Naive B cell (primary cell): ENCODE data around the gene SLC39A6. TPM values are rescaled to one million over a fixed set of nuclear protein-coding genes. Genes with fewer than 3 reads are reported as not detected.
"Not testable (repeated sequence)": the region's sequence is repeated elsewhere in the genome, so short reads cannot be mapped to it uniquely, and the experiment has no call there.

ENCODE experiments used
- ATAC-seq, 2 donors: fragments of 150-1000 bp; cut with Tn5 transposase; 2 replicates each; pipeline ENCODE4 v1.10.0; 2021; ENCODE audit warnings: low read depth in 2 of 2, mild to moderate bottlenecking in 2 of 2, moderate library complexity in 2 of 2
- DNase-seq: peaks from one replicate; pipeline ENCODE4 v3.0.0; 2022
- H3K27ac Mint-ChIP-seq, 6 donors: one replicate each; pipeline ENCODE4 v1.8.0; 2020 to 2022; ENCODE audit warnings: mild to moderate bottlenecking in 6 of 6, mixed read lengths in 6 of 6, moderate library complexity in 5 of 6, inconsistent platforms in 2 of 6
- H3K27me3 Mint-ChIP-seq, 3 donors: one replicate each; pipeline ENCODE4 v1.8.0; 2021 to 2022; ENCODE audit warnings: mixed read lengths in 3 of 3, mild to moderate bottlenecking in 1 of 3
- H3K36me3 Mint-ChIP-seq, 2 donors: one replicate each; pipeline ENCODE4 v1.8.0; 2020 to 2022; ENCODE audit warnings: mixed read lengths in 2 of 2, inconsistent platforms in 1 of 2, mild to moderate bottlenecking in 1 of 2
- H3K4me1 Mint-ChIP-seq, 3 donors: one replicate each; pipeline ENCODE4 v1.8.0; 2020 to 2022; ENCODE audit warnings: mixed read lengths in 3 of 3, inconsistent platforms in 1 of 3, mild to moderate bottlenecking in 1 of 3, moderate library complexity in 1 of 3
- H3K4me3 Mint-ChIP-seq, 8 donors: one replicate each; pipeline ENCODE4 v1.8.0; 2020 to 2022; ENCODE audit warnings: mild to moderate bottlenecking in 8 of 8, mixed read lengths in 8 of 8, moderate library complexity in 8 of 8, inconsistent platforms in 2 of 8
- H3K9me3 Mint-ChIP-seq, 7 donors: one replicate each; pipeline ENCODE4 v1.8.0; 2020 to 2022; ENCODE audit warnings: mixed read lengths in 7 of 7, mild to moderate bottlenecking in 5 of 7, inconsistent platforms in 2 of 7, moderate library complexity in 1 of 7
- polyA plus RNA-seq, 6 donors: library from polyadenylated mRNA; unstranded; fragments of 300-500 nt; fragmentation: Illumina TruSeq; gene quantifications; one replicate each; pipeline ENCODE4 v1.2.3, GENCODE V29; 2021; ENCODE audit warnings: low read depth in 6 of 6

SLC39A6 gene
- polyA plus RNA-seq, 6 donors from 2014 or later: 24.1 to 34.4 (median 32.0) TPM

DNA sequence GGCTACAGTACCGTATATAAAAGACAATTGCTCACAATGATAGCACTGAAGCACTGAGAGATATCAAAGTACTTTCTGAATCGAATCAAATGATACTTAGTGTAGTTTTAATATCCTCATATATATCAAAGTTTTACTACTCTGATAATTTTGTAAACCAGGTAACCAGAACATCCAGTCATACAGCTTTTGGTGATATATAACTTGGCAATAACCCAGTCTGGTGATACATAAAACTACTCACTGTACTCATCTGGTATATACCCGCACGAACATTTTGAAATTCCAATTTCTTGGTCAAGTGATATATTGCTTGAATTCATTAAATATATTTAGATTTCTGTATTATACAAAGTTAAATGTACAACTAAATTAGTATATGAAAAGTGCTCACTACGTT lies 20.5 kb downstream of the SLC39A6 start:
- no peak for ATAC-seq
- Mint-ChIP-seq H3K27ac (no peak overlapping the region), H3K27me3 (no peaks in the 10 kb centered on the region), H3K4me1 (no peaks in the 10 kb centered on the region), H3K4me3 (no peak overlapping the region), H3K36me3 (peaks cover 29 to 31% of the 10 kb centered on the region in 2 donors), H3K9me3 (no peaks in the 10 kb centered on the region)
- no peak for DNase-seq

DNA sequence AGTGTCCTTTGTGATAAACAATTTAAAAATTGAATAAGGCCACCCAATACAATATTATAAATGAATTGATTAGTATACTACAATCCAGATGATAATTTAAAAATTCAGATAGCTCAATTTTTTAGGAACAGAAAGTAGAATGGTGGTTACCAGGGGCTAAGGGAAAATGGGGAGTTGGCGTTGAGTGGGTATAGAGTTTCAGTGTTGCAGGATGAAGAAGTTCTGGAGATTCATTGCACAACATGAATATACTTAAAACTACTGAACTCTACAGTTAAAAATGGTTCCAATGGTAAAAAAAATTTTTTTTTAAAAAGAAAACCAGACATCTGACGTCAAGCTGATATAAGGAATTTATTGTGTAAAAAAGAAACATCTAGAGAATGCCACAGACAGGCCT lies 20.9 kb downstream of the SLC39A6 start:
- Mint-ChIP-seq H3K4me1 (no peaks in the 10 kb centered on the region), H3K4me3 (no peak overlapping the region), H3K27ac (no peak overlapping the region), H3K9me3 (peaks cover 0 to 2% (median 0%) of the 10 kb centered on the region in 7 donors), H3K36me3 (peaks cover 29 to 31% of the 10 kb centered on the region in 2 donors), H3K27me3 (no peaks in the 10 kb centered on the region)
- DNase-seq: no peak
- ATAC-seq: no peak

DNA sequence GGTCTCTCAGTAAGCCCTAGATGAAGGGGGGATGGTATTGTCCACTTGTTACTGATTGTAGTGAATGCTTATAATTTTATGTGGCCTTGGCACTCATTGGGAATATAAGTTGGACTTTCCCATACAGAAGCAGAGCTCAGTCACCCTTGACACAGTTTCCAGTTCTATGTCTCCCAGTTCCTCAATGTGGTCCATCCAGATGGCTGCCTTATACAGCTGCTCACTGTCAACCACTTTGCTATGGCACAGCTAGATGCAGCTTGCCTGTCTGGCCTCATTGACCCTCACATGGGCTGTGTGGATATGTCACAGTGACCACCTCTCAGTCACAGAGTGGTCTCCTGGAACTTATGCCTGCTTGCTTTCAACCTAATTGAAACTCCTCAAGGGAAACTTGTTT lies 21.7 kb downstream of the SLC39A6 start:
- no peaks in the 10 kb centered on the region for H3K27me3 Mint-ChIP-seq
- no peaks in the 10 kb centered on the region for H3K4me1 Mint-ChIP-seq

DNA sequence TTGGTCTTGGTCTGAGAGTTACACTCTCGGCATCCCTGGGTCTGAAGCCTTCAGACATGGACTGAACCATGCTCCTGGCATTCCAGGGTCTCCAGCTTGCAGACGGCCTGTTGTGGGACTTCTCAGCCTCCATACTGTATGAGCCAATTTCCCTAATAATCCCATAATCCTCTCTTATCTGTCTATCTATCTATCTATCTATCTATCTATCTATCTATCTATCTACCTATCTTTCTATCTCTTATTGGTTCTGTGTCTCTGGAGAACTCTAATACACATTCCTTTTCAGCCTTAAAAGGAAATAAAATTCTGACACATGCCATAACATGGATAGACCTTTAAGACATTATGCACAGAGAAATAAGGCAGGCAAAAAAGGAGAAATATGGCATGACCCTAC lies 24.4 kb downstream of the SLC39A6 start:
- H3K36me3 Mint-ChIP-seq: peaks cover 14 to 16% of the 10 kb centered on the region in 2 donors

More for the DNA sequence above, 21.7 kb downstream of the SLC39A6 start:
- Mint-ChIP-seq H3K36me3 (peaks cover 23 to 26% of the 10 kb centered on the region in 2 donors), H3K9me3 (peaks cover 0 to 9% (median 4%) of the 10 kb centered on the region in 7 donors), H3K27ac (no peak overlapping the region), H3K4me3 (no peak overlapping the region)
- ATAC-seq (no peak), DNase-seq (no peak)

DNA sequence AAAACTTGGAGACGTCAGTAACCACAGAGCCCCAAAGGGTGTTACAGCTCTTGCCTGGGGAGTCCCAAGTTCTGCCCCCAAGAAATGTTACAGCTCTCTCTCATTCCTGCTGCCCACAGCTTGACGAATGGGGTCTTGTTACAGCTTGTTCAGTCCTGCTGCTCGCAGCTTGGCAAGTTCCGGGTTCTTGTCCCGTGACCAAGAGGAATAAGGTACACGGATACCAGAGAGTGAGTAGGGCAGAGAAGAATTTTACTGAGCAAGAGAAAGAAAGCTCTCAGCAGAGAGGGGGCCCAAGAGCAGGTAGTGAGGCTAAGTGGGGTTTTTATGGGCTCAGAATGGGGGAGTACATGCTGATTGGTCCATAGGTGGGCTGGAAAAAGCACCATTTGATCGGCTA lies 27.2 kb downstream of the SLC39A6 start:
- H3K4me3 Mint-ChIP-seq: no peak overlapping the region
- H3K36me3 Mint-ChIP-seq: peaks cover 4 to 8% of the 10 kb centered on the region in 2 donors
- no peak for DNase-seq
- no peak overlapping the region for H3K27ac Mint-ChIP-seq
- no peaks in the 10 kb centered on the region for H3K4me1 Mint-ChIP-seq
- peaks cover 0 to 13% (median 8%) of the 10 kb centered on the region in 3 donors for H3K27me3 Mint-ChIP-seq
- H3K9me3 Mint-ChIP-seq: peaks cover 0 to 20% (median 6%) of the 10 kb centered on the region in 7 donors
- ATAC-seq: no peak

More for the DNA sequence above, 24.4 kb downstream of the SLC39A6 start:
- ATAC-seq (no peak), DNase-seq (no peak)
- peaks cover 0 to 20% (median 6%) of the 10 kb centered on the region in 7 donors for H3K9me3 Mint-ChIP-seq
- H3K27ac Mint-ChIP-seq: peak overlapping the region in 1 of 6 donors; percentile 41
- H3K4me3 Mint-ChIP-seq: no peak overlapping the region
- H3K27me3 Mint-ChIP-seq: peaks cover 0 to 9% (median 8%) of the 10 kb centered on the region in 3 donors
- no peaks in the 10 kb centered on the region for H3K4me1 Mint-ChIP-seq

DNA sequence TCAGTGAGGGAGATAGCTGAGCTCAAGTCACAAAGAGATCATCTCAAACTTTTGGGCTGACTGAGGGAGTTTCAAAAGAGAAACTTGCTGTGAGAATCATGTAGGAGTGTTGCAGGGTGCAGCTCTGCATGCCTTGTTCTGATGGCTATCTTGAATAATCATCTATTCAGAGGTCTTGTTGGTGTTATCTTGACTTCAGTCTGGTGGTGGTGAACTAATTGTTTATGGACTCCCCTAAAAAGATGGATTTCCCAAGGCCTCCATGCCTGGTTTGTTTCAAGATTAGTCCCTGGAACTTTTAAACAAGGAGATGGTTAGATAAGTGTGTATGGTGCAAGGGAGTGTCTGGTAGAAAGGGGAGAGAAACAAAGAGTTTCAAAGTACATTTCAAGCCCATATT lies 29.8 kb downstream of the SLC39A6 start:
- H3K27me3 Mint-ChIP-seq: peaks cover 0 to 13% (median 8%) of the 10 kb centered on the region in 3 donors
- ATAC-seq (no peak), DNase-seq (no peak)
- H3K4me1 Mint-ChIP-seq: no peaks in the 10 kb centered on the region
- no peak overlapping the region for H3K27ac Mint-ChIP-seq
- H3K9me3 Mint-ChIP-seq: peaks cover 0 to 20% (median 6%) of the 10 kb centered on the region in 7 donors
- no peak overlapping the region for H3K4me3 Mint-ChIP-seq
- peaks cover 4 to 8% of the 10 kb centered on the region in 2 donors for H3K36me3 Mint-ChIP-seq

DNA sequence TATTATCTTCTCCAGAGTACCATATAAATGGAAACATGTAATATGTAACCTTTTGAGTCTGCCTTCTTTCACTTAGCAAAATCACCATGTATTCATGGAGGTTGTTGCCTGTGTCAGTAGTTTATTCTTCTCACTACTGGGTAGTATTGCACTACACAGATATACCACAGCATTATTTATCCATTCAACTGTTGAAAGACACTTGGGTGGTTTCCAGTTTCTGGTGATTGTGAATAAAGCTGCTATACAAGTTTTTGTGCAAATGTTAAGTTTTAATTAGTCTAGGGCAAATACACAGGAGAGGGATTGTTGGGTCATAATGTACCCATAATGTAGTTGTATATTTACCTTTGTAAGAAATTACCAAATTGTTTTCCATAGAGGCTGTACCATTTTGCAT lies 32.2 kb downstream of the SLC39A6 start:
- H3K4me1 Mint-ChIP-seq: peaks cover 1 to 6% (median 5%) of the 10 kb centered on the region in 3 donors
- DNase-seq (no peak), ATAC-seq (no peak)
- peaks cover 2 to 3% of the 10 kb centered on the region in 2 donors for H3K36me3 Mint-ChIP-seq
- peaks cover 0 to 6% (median 2%) of the 10 kb centered on the region in 7 donors for H3K9me3 Mint-ChIP-seq
- no peak overlapping the region for H3K4me3 Mint-ChIP-seq
- no peak overlapping the region for H3K27ac Mint-ChIP-seq
- peaks cover 0 to 8% (median 4%) of the 10 kb centered on the region in 3 donors for H3K27me3 Mint-ChIP-seq

DNA sequence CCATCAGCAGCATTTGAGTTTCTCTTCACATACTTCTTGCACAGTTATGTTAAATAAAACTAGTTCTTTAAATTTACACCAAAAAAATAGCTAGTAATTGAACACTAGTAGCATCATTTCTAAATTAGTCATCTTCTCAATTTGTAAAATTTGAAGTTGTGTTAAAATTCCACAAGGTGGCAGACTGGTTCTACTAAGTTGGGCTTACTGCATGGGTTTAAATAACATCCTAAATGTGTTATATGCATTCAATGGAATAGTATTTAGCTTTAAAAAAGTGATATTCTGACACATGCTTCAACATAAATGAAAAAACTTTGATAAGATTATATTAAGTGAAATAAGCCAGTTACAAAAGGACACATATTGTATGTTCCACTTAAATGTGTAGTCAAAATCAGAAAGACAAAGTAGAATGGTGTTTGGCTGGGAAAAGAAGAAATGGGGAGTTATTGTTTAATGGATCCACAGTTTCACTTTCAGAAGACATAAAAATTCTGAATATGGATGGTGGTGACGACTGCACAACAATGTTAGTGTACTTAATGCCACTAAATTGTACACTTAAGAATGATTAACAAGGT lies 33.1 kb downstream of the SLC39A6 start:
- Mint-ChIP-seq H3K27me3 (peaks cover 0 to 4% (median 0%) of the 10 kb centered on the region in 3 donors), H3K27ac (no peak overlapping the region), H3K4me3 (no peak overlapping the region), H3K4me1 (peaks cover 1 to 6% (median 5%) of the 10 kb centered on the region in 3 donors), H3K9me3 (peaks cover 0 to 4% (median 0%) of the 10 kb centered on the region in 7 donors), H3K36me3 (no peaks in the 10 kb centered on the region)
- ATAC-seq (peak in 1 of 2 donors; percentile 40), DNase-seq (peak; percentile 32)

DNA sequence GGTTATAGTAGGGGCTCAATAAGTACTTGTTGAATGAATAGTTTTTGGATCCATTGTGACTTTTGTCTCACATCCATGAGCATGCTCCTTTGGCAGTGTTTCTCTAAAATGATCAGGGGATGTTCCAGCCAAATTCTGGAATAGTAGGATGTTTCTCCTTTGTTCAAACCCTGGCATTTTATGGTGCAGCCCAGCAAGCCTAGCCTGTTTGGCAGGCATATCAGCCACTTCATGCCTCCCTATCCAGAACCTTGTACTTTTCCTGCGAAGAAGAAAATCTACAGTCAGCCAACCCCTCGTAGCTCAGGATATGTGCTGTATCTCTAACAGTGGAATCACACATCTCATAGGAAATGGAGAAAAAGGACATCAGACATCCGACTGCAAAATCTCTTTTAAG lies 34.7 kb downstream of the SLC39A6 start:
- Mint-ChIP-seq H3K36me3 (no peaks in the 10 kb centered on the region), H3K4me3 (no peak overlapping the region), H3K9me3 (no peaks in the 10 kb centered on the region), H3K27me3 (peaks cover 0 to 3% (median 0%) of the 10 kb centered on the region in 3 donors), H3K27ac (no peak overlapping the region), H3K4me1 (peaks cover 1 to 6% (median 5%) of the 10 kb centered on the region in 3 donors)
- ATAC-seq (no peak), DNase-seq (no peak)

DNA sequence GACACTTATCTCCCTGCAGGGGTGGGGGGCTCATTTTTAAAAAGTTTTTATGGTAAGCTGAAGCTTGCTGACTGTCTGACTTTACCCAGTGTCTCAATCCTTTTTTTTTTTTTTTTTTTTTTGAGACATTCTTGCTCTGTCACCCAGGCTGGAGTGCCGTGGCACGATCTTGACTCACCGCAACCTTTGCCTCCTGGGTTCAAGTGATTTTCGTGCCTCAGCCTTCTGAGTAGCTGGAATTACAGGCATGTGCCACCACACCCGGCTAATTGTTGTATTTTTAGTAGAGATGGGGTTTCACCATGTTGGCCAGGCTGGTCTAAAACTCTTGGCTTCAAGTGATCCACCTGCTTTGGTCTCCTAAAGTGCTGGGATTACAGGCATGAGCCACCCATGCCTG lies 37.0 kb downstream of the SLC39A6 start:
- not testable (repeated sequence) for H3K4me3 Mint-ChIP-seq, DNase-seq, ATAC-seq, H3K27me3 Mint-ChIP-seq, H3K36me3 Mint-ChIP-seq, H3K27ac Mint-ChIP-seq, H3K4me1 Mint-ChIP-seq, H3K9me3 Mint-ChIP-seq

DNA sequence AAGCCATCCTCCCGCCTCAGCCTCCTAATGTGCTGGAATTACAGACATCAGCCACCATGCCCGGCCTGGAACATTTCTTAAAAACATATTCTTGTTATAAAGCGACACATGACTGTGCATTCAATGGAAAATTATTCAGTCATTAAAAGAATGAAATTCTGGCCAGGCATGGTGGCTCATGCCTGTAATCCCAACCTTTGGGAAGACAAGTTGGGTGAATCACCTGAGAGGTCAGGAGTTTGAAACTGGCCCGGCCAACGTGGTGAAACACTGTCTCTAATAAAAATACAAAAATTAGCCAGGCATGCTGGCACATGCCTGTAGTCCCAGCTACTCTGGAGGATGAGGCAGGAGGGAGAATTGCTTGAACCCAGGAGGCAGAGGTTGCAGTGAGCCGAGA lies 40.1 kb downstream of the SLC39A6 start:
- peaks cover 8 to 14% (median 12%) of the 10 kb centered on the region in 3 donors for H3K4me1 Mint-ChIP-seq
- ATAC-seq: no peak
- no peak overlapping the region for H3K27ac Mint-ChIP-seq

DNA sequence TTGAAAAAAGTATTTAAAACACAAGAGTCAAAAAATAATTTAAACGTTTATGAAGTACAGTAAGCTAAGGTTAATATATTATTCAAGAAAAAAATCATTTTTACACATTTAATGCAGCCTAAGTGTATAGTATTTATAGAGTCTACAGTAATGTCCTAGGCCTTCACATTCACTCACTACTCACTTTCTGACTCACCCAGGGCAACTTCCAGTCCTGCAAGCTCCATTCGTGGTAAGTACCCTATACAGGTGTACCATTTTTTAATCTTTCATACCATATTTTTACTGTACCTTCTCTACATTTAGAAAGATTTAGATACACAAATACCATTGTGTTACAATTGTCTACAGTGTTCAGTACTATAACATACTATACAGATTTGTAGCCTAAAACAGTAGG lies 40.9 kb downstream of the SLC39A6 start:
- Mint-ChIP-seq H3K4me1 (peaks cover 13 to 19% (median 14%) of the 10 kb centered on the region in 3 donors), H3K9me3 (no peaks in the 10 kb centered on the region), H3K4me3 (no peak overlapping the region), H3K27me3 (no peaks in the 10 kb centered on the region), H3K36me3 (no peaks in the 10 kb centered on the region), H3K27ac (no peak overlapping the region)
- ATAC-seq (no peak), DNase-seq (no peak)

More for the DNA sequence above, 40.1 kb downstream of the SLC39A6 start:
- Mint-ChIP-seq H3K36me3 (no peaks in the 10 kb centered on the region), H3K9me3 (no peaks in the 10 kb centered on the region), H3K4me3 (no peak overlapping the region), H3K27me3 (no peaks in the 10 kb centered on the region)
- DNase-seq: no peak

DNA sequence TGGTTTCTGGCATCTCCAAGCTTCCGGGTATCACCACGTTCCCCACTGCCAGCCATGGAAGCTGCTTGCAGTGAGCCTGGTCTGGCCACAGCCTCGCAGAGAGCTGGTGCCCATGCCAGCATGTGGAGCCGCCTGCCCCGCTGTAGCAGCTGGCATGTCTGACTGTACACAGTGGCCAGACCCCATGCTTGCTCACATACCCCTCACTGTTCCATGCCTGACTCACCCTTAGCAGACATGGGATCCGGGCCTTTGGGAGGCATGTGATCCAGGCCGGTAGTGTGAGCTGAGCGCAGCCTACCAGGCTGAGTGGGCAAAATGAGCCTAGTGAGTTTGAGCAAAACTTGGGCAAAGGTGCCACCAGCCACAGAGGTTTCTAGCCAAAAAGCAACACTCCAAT lies 43.0 kb downstream of the SLC39A6 start:
- H3K4me1 Mint-ChIP-seq: peaks cover 20 to 30% (median 22%) of the 10 kb centered on the region in 3 donors
- no peaks in the 10 kb centered on the region for H3K27me3 Mint-ChIP-seq
- no peaks in the 10 kb centered on the region for H3K36me3 Mint-ChIP-seq
- no peak overlapping the region for H3K4me3 Mint-ChIP-seq
- no peak overlapping the region for H3K27ac Mint-ChIP-seq
- ATAC-seq (no peak), DNase-seq (no peak)
- peaks cover 0 to 6% (median 2%) of the 10 kb centered on the region in 7 donors for H3K9me3 Mint-ChIP-seq

DNA sequence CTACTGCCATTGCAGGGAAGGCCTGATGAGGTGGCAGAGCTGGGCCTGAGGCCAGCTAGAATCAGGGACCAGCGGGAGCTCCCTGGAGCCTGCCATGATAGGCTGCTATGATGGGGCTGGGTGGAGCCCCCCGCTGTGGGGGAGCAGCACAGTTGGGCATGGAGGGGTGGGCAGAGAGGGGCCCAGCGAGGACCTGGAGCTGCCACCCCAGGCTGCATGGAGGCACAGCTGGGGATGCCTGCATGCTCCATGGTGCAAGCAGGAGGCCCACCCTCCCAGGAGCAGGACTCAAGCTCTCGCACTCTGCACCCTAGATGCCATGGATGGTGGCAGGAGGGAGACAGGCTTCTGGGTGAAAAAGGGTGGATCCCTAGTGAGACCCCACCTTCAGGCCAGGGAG lies 43.9 kb downstream of the SLC39A6 start:
- H3K36me3 Mint-ChIP-seq: no peaks in the 10 kb centered on the region

More for the DNA sequence above, 43.9 kb downstream of the SLC39A6 start:
- ATAC-seq (no peak), DNase-seq (no peak)
- Mint-ChIP-seq H3K27ac (no peak overlapping the region), H3K4me1 (peaks cover 20 to 30% (median 22%) of the 10 kb centered on the region in 3 donors), H3K9me3 (peaks cover 0 to 16% (median 10%) of the 10 kb centered on the region in 7 donors), H3K27me3 (no peaks in the 10 kb centered on the region), H3K4me3 (no peak overlapping the region)
